Activated naive CD8-positive, alpha-beta T cell (primary cell): ENCODE data around the gene FAM222A.

Experiments used
- H3K27ac Mint-ChIP-seq: one replicate; pipeline ENCODE4 v1.8.0; 2021; ENCODE audit warnings: mixed read lengths
- H3K27me3 Mint-ChIP-seq: one replicate; pipeline ENCODE4 v1.8.0; 2021; ENCODE audit warnings: mixed read lengths
- H3K36me3 Mint-ChIP-seq: one replicate; pipeline ENCODE4 v1.8.0; 2021; ENCODE audit warnings: mixed read lengths
- H3K4me1 Mint-ChIP-seq: one replicate; pipeline ENCODE4 v1.8.0; 2021; ENCODE audit warnings: low read depth, mixed read lengths
- H3K4me3 Mint-ChIP-seq: one replicate; pipeline ENCODE4 v1.8.0; 2021; ENCODE audit warnings: mild to moderate bottlenecking, mixed read lengths
- H3K9me3 Mint-ChIP-seq: one replicate; pipeline ENCODE4 v1.8.0; 2021; ENCODE audit warnings: low read depth, mixed read lengths

Gene FAM222A

GRCh38 chr12:109722721-109723094 is 9.1 kb downstream of the FAM222A start:
- H3K27ac Mint-ChIP-seq = no peak overlapping the region
- peaks cover 3% of the 10 kb centered on the region for H3K27me3 Mint-ChIP-seq
- H3K4me1 Mint-ChIP-seq = peaks cover 2% of the 10 kb centered on the region
- no peaks in the 10 kb centered on the region for H3K9me3 Mint-ChIP-seq
- no peaks in the 10 kb centered on the region for H3K36me3 Mint-ChIP-seq
- no peak overlapping the region for H3K4me3 Mint-ChIP-seq

GRCh38 chr12:109723311-109723881 is 9.8 kb downstream of the FAM222A start:
- H3K36me3 Mint-ChIP-seq = no peaks in the 10 kb centered on the region
- H3K9me3 Mint-ChIP-seq = no peaks in the 10 kb centered on the region
- no peak overlapping the region for H3K27ac Mint-ChIP-seq
- no peak overlapping the region for H3K4me3 Mint-ChIP-seq
- peaks cover 3% of the 10 kb centered on the region for H3K27me3 Mint-ChIP-seq
- peaks cover 4% of the 10 kb centered on the region for H3K4me1 Mint-ChIP-seq

- Mint-ChIP-seq H3K9me3 (no peaks in the 10 kb centered on the region), H3K36me3 (no peaks in the 10 kb centered on the region), H3K4me1 (peaks cover 3% of the 10 kb centered on the region), H3K4me3 (no peak overlapping the region), H3K27ac (no peak overlapping the region), H3K27me3 (no peaks in the 10 kb centered on the region)
Observed at GRCh38 chr12:109724321-109724892, 10.8 kb downstream of the FAM222A start.

GRCh38 chr12:109725321-109726105 is 11.9 kb downstream of the FAM222A start:
- Mint-ChIP-seq H3K9me3 (no peaks in the 10 kb centered on the region), H3K4me3 (no peak overlapping the region), H3K4me1 (peaks cover 3% of the 10 kb centered on the region), H3K36me3 (no peaks in the 10 kb centered on the region), H3K27ac (no peak overlapping the region), H3K27me3 (no peaks in the 10 kb centered on the region)

- Mint-ChIP-seq H3K9me3 (no peaks in the 10 kb centered on the region), H3K27ac (no peak overlapping the region), H3K27me3 (no peaks in the 10 kb centered on the region), H3K4me3 (no peak overlapping the region), H3K4me1 (peaks cover 3% of the 10 kb centered on the region), H3K36me3 (no peaks in the 10 kb centered on the region)
Observed at GRCh38 chr12:109726106-109726497, 12.5 kb downstream of the FAM222A start.

- Mint-ChIP-seq H3K27me3 (no peaks in the 10 kb centered on the region), H3K4me1 (peaks cover 3% of the 10 kb centered on the region), H3K27ac (no peak overlapping the region), H3K4me3 (no peak overlapping the region), H3K9me3 (no peaks in the 10 kb centered on the region), H3K36me3 (no peaks in the 10 kb centered on the region)
Observed at GRCh38 chr12:109726511-109727038, 12.9 kb downstream of the FAM222A start.

GRCh38 chr12:109727039-109727723 is 13.6 kb downstream of the FAM222A start:
- Mint-ChIP-seq H3K4me1 (peaks cover 3% of the 10 kb centered on the region), H3K4me3 (no peak overlapping the region), H3K27me3 (no peaks in the 10 kb centered on the region), H3K27ac (no peak overlapping the region), H3K36me3 (no peaks in the 10 kb centered on the region), H3K9me3 (no peaks in the 10 kb centered on the region)

- Mint-ChIP-seq H3K9me3 (no peaks in the 10 kb centered on the region), H3K27me3 (peaks cover 4% of the 10 kb centered on the region), H3K36me3 (no peaks in the 10 kb centered on the region), H3K27ac (no peak overlapping the region), H3K4me3 (no peak overlapping the region), H3K4me1 (peaks cover 3% of the 10 kb centered on the region)
Observed at GRCh38 chr12:109727746-109728726, 14.4 kb downstream of the FAM222A start.

- Mint-ChIP-seq H3K36me3 (no peaks in the 10 kb centered on the region), H3K27me3 (peaks cover 8% of the 10 kb centered on the region), H3K9me3 (no peaks in the 10 kb centered on the region), H3K27ac (no peak overlapping the region), H3K4me3 (no peak overlapping the region), H3K4me1 (peaks cover 3% of the 10 kb centered on the region)
Observed at GRCh38 chr12:109728921-109729320, 15.3 kb downstream of the FAM222A start.

GRCh38 chr12:109729371-109729781 is 15.8 kb downstream of the FAM222A start:
- Mint-ChIP-seq H3K4me3 (no peak overlapping the region), H3K36me3 (no peaks in the 10 kb centered on the region), H3K4me1 (peaks cover 3% of the 10 kb centered on the region), H3K27ac (no peak overlapping the region), H3K27me3 (peaks cover 8% of the 10 kb centered on the region), H3K9me3 (no peaks in the 10 kb centered on the region)

GRCh38 chr12:109729801-109730200 is 16.2 kb downstream of the FAM222A start:
- Mint-ChIP-seq H3K36me3 (no peaks in the 10 kb centered on the region), H3K4me3 (no peak overlapping the region), H3K4me1 (peaks cover 3% of the 10 kb centered on the region), H3K27me3 (peaks cover 9% of the 10 kb centered on the region), H3K27ac (no peak overlapping the region), H3K9me3 (no peaks in the 10 kb centered on the region)

- no peaks in the 10 kb centered on the region for H3K36me3 Mint-ChIP-seq
- H3K4me3 Mint-ChIP-seq = no peak overlapping the region
- H3K4me1 Mint-ChIP-seq = peaks cover 5% of the 10 kb centered on the region
- H3K9me3 Mint-ChIP-seq = no peaks in the 10 kb centered on the region
- H3K27me3 Mint-ChIP-seq = peaks cover 14% of the 10 kb centered on the region
- no peak overlapping the region for H3K27ac Mint-ChIP-seq
Observed at GRCh38 chr12:109730306-109731145, 16.9 kb downstream of the FAM222A start.

GRCh38 chr12:109731231-109731731 is 17.7 kb downstream of the FAM222A start:
- Mint-ChIP-seq H3K4me3 (no peak overlapping the region), H3K9me3 (no peaks in the 10 kb centered on the region), H3K27ac (no peak overlapping the region), H3K4me1 (peaks cover 5% of the 10 kb centered on the region), H3K27me3 (peaks cover 14% of the 10 kb centered on the region), H3K36me3 (no peaks in the 10 kb centered on the region)
